GM23338 (cell line): Measurements from ENCODE around the gene F12. TPM values are rescaled to one million over a fixed set of nuclear protein-coding genes. Genes with fewer than 3 reads are reported as not detected.

Experiments
- CREB1 ChIP-seq: fragments of 250-450 bp; sonication (Bioruptor Pico); IDR thresholded peaks from 2 replicates; pipeline ENCODE4 v1.5.0; 2020; ENCODE audit warnings: low read depth, mild to moderate bottlenecking, moderate library complexity
- ETS1 ChIP-seq: IDR thresholded peaks from 2 replicates; pipeline ENCODE4 v1.6.1; 2016; ENCODE audit warnings: antibody characterized with exemption
- EZH2 ChIP-seq: fragments of 200-600 bp; sonication (generic); IDR thresholded peaks from one replicate; pipeline ENCODE4 v1.8.0; 2017; ENCODE audit warnings: antibody characterized with exemption, mild to moderate bottlenecking, low read depth; ENCODE audit not compliant: unreplicated experiment
- EZH2phosphoT487 ChIP-seq: fragments of 200-600 bp; sonication (generic); IDR thresholded peaks from one replicate; pipeline ENCODE4 v1.8.1; 2018; ENCODE audit warnings: antibody characterized with exemption; ENCODE audit not compliant: unreplicated experiment
- NANOG ChIP-seq: IDR thresholded peaks from 2 replicates; pipeline ENCODE4 v1.6.1; 2016; ENCODE audit warnings: antibody characterized with exemption, borderline replicate concordance
- POLR2AphosphoS5 ChIP-seq: IDR thresholded peaks from 2 replicates; pipeline ENCODE4 v1.6.1; 2016; ENCODE audit warnings: antibody characterized with exemption, low read depth
- REST ChIP-seq: IDR thresholded peaks from one replicate; pipeline ENCODE4 v1.6.1; 2018; ENCODE audit warnings: antibody characterized with exemption; ENCODE audit not compliant: unreplicated experiment
- STAT1 ChIP-seq: IDR thresholded peaks from one replicate; pipeline ENCODE4 v1.6.1; 2016; ENCODE audit warnings: antibody characterized with exemption; ENCODE audit not compliant: unreplicated experiment
- ZNF114 ChIP-seq: fragments of 250-450 bp; sonication (Bioruptor Pico); IDR thresholded peaks from 2 replicates; pipeline ENCODE4 v1.5.0; 2020; ENCODE audit warnings: mild to moderate bottlenecking, moderate library complexity
- ZNF331 ChIP-seq: fragments of 250-450 bp; sonication (Bioruptor Pico); IDR thresholded peaks from 2 replicates; pipeline ENCODE4 v1.5.0; 2020; ENCODE audit warnings: low read depth, mild to moderate bottlenecking, moderate library complexity
- polyA plus RNA-seq: library from polyadenylated mRNA; unstranded; fragments of >200 nt; fragmentation: Nextera tagmentation; extraction: Ambion mirVana; gene quantifications from 2 replicates; pipeline ENCODE4 v1.2.1, GENCODE V29; 2016
- total RNA-seq: library from RNA; depleted of rRNA; stranded (reverse); fragments of >200 nt; shearing (Covaris generic); gene quantifications from 2 replicates; pipeline ENCODE4 v1.2.3, GENCODE V29; 2014
- TF ChIP-seq, protein P1 (sequence below): fragments of 250-450 bp; sonication (Bioruptor Pico); IDR thresholded peaks from 2 replicates; pipeline ENCODE4 v1.5.0; 2020; ENCODE audit warnings: mild to moderate bottlenecking, moderate library complexity
- TF ChIP-seq, protein P2 (sequence below), 2 experiments: fragments of 200-600 bp in 1 of 2; sonication (generic) in 1 of 2; conservative IDR thresholded peaks; 2 replicates each; pipeline versions ENCODE4 v1.5.1 to v1.6.1; 2016 to 2017; ENCODE audit warnings: antibody characterized with exemption in 2 of 2, low read depth in 2 of 2, mild to moderate bottlenecking in 2 of 2, moderate library complexity in 1 of 2

F12 gene
- total and polyA plus RNA-seq, 2 experiments from 2014 or later, result 2.9 to 8.0 TPM

DNA sequence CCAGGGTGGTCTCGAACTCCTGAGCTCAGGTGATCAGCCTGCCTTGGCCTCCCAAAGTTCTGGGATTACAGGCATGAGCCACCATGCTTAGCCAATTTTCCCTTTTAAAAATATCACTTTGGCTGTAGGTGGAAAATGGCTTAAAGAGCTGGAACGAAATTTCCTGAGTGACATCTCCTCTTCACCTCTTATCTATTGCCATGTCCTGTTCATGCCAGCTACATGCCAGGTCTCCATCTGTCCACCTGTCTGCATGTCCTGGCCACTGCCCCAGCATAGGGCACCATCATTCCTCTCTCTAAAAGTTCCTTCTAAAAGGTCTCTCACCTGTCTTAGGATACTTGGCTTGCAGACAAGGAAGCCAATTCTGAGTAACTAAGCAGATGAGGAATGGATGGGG lies 14.3 kb upstream of the F12 start (continued):
- TF ChIP-seq, protein P1, sequence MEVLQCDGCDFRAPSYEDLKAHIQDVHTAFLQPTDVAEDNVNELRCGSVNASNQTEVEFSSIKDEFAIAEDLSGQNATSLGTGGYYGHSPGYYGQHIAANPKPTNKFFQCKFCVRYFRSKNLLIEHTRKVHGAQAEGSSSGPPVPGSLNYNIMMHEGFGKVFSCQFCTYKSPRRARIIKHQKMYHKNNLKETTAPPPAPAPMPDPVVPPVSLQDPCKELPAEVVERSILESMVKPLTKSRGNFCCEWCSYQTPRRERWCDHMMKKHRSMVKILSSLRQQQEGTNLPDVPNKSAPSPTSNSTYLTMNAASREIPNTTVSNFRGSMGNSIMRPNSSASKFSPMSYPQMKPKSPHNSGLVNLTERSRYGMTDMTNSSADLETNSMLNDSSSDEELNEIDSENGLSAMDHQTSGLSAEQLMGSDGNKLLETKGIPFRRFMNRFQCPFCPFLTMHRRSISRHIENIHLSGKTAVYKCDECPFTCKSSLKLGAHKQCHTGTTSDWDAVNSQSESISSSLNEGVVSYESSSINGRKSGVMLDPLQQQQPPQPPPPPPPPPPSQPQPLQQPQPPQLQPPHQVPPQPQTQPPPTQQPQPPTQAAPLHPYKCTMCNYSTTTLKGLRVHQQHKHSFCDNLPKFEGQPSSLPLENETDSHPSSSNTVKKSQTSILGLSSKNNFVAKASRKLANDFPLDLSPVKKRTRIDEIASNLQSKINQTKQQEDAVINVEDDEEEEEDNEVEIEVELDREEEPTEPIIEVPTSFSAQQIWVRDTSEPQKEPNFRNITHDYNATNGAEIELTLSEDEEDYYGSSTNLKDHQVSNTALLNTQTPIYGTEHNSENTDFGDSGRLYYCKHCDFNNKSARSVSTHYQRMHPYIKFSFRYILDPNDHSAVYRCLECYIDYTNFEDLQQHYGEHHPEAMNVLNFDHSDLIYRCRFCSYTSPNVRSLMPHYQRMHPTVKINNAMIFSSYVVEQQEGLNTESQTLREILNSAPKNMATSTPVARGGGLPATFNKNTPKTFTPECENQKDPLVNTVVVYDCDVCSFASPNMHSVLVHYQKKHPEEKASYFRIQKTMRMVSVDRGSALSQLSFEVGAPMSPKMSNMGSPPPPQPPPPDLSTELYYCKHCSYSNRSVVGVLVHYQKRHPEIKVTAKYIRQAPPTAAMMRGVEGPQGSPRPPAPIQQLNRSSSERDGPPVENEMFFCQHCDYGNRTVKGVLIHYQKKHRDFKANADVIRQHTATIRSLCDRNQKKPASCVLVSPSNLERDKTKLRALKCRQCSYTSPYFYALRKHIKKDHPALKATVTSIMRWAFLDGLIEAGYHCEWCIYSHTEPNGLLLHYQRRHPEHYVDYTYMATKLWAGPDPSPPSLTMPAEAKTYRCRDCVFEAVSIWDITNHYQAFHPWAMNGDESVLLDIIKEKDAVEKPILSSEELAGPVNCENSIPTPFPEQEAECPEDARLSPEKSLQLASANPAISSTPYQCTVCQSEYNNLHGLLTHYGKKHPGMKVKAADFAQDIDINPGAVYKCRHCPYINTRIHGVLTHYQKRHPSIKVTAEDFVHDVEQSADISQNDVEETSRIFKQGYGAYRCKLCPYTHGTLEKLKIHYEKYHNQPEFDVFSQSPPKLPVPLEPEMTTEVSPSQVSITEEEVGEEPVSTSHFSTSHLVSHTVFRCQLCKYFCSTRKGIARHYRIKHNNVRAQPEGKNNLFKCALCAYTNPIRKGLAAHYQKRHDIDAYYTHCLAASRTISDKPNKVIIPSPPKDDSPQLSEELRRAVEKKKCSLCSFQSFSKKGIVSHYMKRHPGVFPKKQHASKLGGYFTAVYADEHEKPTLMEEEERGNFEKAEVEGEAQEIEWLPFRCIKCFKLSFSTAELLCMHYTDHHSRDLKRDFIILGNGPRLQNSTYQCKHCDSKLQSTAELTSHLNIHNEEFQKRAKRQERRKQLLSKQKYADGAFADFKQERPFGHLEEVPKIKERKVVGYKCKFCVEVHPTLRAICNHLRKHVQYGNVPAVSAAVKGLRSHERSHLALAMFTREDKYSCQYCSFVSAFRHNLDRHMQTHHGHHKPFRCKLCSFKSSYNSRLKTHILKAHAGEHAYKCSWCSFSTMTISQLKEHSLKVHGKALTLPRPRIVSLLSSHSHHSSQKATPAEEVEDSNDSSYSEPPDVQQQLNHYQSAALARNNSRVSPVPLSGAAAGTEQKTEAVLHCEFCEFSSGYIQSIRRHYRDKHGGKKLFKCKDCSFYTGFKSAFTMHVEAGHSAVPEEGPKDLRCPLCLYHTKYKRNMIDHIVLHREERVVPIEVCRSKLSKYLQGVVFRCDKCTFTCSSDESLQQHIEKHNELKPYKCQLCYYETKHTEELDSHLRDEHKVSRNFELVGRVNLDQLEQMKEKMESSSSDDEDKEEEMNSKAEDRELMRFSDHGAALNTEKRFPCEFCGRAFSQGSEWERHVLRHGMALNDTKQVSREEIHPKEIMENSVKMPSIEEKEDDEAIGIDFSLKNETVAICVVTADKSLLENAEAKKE (CRISPR knock-in tag), result no peak
- TF ChIP-seq POLR2AphosphoS5 (no peak), CREB1 (no peak), ETS1 (no peak), REST (no peak), STAT1 (no peak), NANOG (no peak), ZNF331 (CRISPR knock-in tag) (no peak), EZH2 (no peak), EZH2phosphoT487 (no peak), ZNF114 (CRISPR knock-in tag) (no peak)
- TF ChIP-seq, protein P2, sequence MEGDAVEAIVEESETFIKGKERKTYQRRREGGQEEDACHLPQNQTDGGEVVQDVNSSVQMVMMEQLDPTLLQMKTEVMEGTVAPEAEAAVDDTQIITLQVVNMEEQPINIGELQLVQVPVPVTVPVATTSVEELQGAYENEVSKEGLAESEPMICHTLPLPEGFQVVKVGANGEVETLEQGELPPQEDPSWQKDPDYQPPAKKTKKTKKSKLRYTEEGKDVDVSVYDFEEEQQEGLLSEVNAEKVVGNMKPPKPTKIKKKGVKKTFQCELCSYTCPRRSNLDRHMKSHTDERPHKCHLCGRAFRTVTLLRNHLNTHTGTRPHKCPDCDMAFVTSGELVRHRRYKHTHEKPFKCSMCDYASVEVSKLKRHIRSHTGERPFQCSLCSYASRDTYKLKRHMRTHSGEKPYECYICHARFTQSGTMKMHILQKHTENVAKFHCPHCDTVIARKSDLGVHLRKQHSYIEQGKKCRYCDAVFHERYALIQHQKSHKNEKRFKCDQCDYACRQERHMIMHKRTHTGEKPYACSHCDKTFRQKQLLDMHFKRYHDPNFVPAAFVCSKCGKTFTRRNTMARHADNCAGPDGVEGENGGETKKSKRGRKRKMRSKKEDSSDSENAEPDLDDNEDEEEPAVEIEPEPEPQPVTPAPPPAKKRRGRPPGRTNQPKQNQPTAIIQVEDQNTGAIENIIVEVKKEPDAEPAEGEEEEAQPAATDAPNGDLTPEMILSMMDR (conservative IDR thresholded peaks at IDR 0.05; ENCODE audit: low read depth in 2 of 2), result no peak
